Tibial artery (tissue), 4 donors: ENCODE measurements around the gene YWHAG.
"Not testable (repeated sequence)": the region's sequence is repeated elsewhere in the genome, so short reads cannot be mapped to it uniquely, and the experiment has no call there.

Source experiments
- DNase-seq, 2 donors: peaks; one replicate each; pipeline ENCODE4 v3.0.0-alpha.2; 2019
- H3K27ac ChIP-seq, 2 donors: fragments of 200-600 bp; sonication (generic) in 1 of 2; 1 replicate in 1 of 2; 2 replicates in 1 of 2; pipeline ENCODE4 v1.5.1; 2018 to 2019; ENCODE audit warnings: mild to moderate bottlenecking in 1 of 2
- H3K27me3 ChIP-seq, 2 donors: fragments of 200-600 bp; sonication (generic) in 1 of 2; one replicate each; pipeline versions ENCODE4 v1.5.1 to v1.6.0; 2016 to 2019
- H3K36me3 ChIP-seq, 3 donors: fragments of 200-600 bp; sonication (generic) in 2 of 3; one replicate each; pipeline ENCODE4 v1.5.1; 2016 to 2019; ENCODE audit warnings: mild to moderate bottlenecking in 2 of 3
- H3K4me1 ChIP-seq, 4 donors: fragments of 200-600 bp; sonication (generic) in 2 of 4; 1 replicate in 3 of 4; 2 replicates in 1 of 4; pipeline ENCODE4 v1.5.1; 2016 to 2019
- H3K4me3 ChIP-seq, 2 donors: fragments of 200-600 bp; sonication (generic) in 1 of 2; 1 replicate in 1 of 2; 2 replicates in 1 of 2; pipeline ENCODE4 v1.5.1; 2018 to 2019; ENCODE audit warnings: mild to moderate bottlenecking in 2 of 2
- H3K9me3 ChIP-seq, 3 donors: fragments of 200-600 bp; sonication (generic) in 1 of 3; one replicate each; pipeline ENCODE4 v1.5.1; 2016 to 2019
- intact Hi-C: fragments of 100-400 bp; cut with DNase I; formaldehyde crosslinking; loops from one replicate; pipeline ENCODE4 v1.15.0; 2023; ENCODE audit warnings: low total_unique reads
- TF ChIP-seq, protein P1 (sequence below), 2 experiments: fragments of 200-600 bp in 1 of 2; fragments of 450-650 bp in 1 of 2; IDR thresholded peaks; one replicate each; pipeline ENCODE4 v1.5.1; 2017 to 2019; ENCODE audit warnings: antibody characterized with exemption in 2 of 2, mild to moderate bottlenecking in 1 of 2, moderate library complexity in 1 of 2

The YWHAG gene

DNA sequence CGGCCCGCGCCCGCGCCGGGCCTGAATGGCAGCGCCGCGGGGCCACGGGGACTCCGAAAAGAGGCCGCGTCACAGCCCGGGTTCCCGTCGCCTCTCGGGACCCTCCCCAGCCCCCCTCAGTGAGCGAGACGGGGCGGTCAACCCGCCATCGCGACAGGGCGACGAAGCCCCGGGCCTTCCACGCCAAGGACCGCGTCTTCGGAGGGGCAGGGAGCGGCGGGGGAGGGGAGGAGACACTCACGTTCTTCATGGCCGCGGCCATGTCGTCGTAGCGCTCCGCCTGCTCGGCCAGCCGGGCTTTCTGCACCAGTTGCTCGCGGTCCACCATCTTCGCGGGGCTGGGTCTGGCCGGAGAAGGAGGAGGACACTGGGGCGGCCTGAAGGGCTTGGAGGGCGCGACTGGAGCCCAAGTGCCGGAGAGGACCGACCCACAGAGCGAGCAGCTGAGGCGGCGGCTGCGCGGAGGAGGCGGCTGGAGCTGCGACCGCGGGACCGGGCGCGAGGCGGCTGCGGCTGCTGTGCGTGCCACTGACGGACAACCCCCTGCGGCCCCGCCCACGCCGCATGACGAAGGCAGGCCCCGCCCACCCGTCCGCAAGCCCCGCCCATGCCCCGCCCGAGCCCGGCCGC lies at the start of gene YWHAG:
TSS of gene YWHAG (minus strand) at position 511 of the 630 bp plus-strand sequence. CDS start at position 328, 183 bp downstream.
- peak within 1 kb of the TSS; percentile 66 to 87 for H3K4me3 ChIP-seq
- no peaks in the 10 kb centered on the region for H3K9me3 ChIP-seq
- H3K4me1 ChIP-seq, result peaks cover 0 to 46% (median 13%) of the 10 kb centered on the region in 4 donors
- no peaks in the 10 kb centered on the region for H3K27me3 ChIP-seq
- intact Hi-C loops, result loop anchor here (5.0 kb wide), 1 partner anchor 36 kb away; no protein-coding TSS in a partner anchor
- H3K36me3 ChIP-seq, result no peaks in the 10 kb centered on the region
- TF ChIP-seq, protein P1, sequence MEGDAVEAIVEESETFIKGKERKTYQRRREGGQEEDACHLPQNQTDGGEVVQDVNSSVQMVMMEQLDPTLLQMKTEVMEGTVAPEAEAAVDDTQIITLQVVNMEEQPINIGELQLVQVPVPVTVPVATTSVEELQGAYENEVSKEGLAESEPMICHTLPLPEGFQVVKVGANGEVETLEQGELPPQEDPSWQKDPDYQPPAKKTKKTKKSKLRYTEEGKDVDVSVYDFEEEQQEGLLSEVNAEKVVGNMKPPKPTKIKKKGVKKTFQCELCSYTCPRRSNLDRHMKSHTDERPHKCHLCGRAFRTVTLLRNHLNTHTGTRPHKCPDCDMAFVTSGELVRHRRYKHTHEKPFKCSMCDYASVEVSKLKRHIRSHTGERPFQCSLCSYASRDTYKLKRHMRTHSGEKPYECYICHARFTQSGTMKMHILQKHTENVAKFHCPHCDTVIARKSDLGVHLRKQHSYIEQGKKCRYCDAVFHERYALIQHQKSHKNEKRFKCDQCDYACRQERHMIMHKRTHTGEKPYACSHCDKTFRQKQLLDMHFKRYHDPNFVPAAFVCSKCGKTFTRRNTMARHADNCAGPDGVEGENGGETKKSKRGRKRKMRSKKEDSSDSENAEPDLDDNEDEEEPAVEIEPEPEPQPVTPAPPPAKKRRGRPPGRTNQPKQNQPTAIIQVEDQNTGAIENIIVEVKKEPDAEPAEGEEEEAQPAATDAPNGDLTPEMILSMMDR (IDR thresholded peaks at IDR 0.05), result no peak
- peak within 1 kb of the TSS; percentile 92 to 97 for H3K27ac ChIP-seq
- peak; percentile 84 to 94 for DNase-seq

DNA sequence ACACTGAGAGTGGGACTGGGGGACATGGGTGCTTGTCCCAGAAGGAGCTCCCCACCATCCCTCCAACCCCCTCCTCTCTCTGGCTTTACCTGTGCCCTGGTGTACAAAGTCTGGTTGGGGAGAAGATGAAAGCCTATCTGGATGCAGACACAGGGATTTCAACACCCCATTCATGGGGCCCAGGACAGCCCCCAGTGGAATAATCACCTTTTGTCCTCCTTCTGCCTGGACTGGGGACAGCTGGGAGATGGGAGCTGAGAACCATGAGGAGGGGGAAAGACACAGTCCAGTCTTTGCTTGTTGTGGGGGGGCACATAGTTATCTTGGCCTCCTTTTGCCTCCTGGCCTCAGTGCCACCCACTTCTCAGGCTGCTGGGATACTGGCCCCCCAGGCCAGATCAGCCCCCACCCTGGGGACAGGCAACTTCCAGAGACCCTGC lies 49.4 kb upstream of the YWHAG start:
- no peak for DNase-seq
- Histone ChIP-seq H3K9me3 (no peaks in the 10 kb centered on the region), H3K27ac (no peak overlapping the region), H3K4me1 (no peaks in the 10 kb centered on the region), H3K36me3 (no peaks in the 10 kb centered on the region), H3K27me3 (peaks cover 0 to 5% of the 10 kb centered on the region in 2 donors), H3K4me3 (no peak overlapping the region)
- intact Hi-C loops, result no loop called here
- TF ChIP-seq, protein P1 (IDR thresholded peaks at IDR 0.05), result no peak

DNA sequence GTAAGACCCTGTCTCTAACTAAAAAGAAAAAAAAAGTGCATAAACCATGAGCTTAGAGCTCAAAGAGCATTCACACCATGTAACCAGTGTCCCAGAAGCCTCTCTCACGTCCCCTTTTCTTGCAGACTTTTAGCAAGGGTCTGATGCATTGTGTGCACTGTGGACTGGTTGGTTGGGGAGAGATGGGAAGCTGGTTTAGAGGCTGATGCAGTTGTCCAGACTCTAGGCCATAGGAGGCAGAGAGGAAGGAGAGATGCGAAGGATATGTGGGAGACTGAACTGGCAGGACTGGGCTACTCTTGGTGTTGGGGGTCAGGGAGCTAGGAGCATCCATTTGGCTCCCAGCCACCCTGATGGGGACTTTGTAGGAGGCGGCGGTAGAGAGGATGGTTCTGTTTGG lies 48.9 kb upstream of the YWHAG start:
- H3K36me3 ChIP-seq, result no peaks in the 10 kb centered on the region
- H3K9me3 ChIP-seq, result no peaks in the 10 kb centered on the region
- no peak overlapping the region for H3K4me3 ChIP-seq
- peaks cover 0 to 5% of the 10 kb centered on the region in 2 donors for H3K27me3 ChIP-seq
- no peaks in the 10 kb centered on the region for H3K4me1 ChIP-seq
- no peak for DNase-seq
- intact Hi-C loops, result no loop called here
- TF ChIP-seq, protein P1 (IDR thresholded peaks at IDR 0.05), result no peak
- no peak overlapping the region for H3K27ac ChIP-seq

DNA sequence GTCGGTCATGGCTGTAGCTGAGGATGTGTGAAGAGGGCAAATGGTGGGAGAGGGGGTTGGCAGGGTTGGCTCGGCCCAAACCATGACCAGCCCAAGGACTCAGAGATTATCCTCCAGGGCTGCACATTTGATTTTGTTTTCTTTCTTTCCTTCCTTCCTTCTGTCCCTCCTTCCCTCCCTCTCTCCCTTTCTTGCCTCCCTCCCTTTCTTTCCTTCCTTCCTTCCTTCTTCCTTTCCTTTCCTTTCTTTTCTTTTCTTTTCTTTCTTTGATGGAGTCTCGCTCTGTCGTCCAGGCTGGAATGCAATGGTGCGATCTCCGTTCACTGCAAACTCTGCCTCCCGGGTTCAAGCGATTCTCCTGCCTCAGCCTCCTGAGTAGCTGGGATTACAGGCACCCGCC lies 46.9 kb upstream of the YWHAG start:
- DNase-seq, result no peak
- TF ChIP-seq, protein P1 (IDR thresholded peaks at IDR 0.05), result no peak
- Histone ChIP-seq H3K27me3 (peaks cover 0 to 5% of the 10 kb centered on the region in 2 donors), H3K9me3 (no peaks in the 10 kb centered on the region), H3K27ac (no peak overlapping the region), H3K4me3 (no peak overlapping the region), H3K36me3 (no peaks in the 10 kb centered on the region), H3K4me1 (no peaks in the 10 kb centered on the region)
- intact Hi-C loops, result no loop called here

DNA sequence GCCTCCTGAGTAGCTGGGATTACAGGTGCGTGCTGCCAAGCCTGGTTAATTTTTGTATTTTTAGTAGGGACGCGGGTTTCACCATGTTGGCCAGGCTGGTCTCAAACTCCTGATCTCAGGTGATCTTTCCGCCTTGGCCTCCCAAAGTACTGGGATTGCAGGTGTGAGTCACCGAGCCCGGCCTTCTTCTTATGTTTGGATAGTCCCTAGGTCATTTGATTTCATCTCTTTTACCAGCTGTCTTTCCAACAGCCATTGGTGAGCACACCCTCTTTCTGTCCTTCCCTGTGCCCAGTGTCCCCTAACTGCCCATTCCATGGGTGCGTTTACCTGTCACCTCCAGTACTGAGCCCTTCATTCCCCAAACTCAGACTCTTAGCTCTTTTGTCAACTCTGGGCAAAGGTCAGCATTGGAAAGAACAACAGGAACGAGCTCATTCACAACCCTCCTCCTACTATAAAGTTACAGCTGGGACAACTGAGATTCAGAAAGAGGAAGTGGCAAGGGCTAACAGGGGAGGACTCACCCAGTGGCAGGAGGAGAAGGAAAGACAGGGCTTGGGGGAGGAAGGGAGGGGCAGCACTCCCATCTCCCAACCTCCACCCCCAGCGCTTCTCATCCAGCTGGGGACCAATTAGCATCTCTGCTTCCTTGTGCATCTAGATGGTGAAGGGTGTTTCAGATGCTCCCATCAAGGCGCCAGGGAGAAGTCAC lies 45.1 kb upstream of the YWHAG start:
- H3K4me1 ChIP-seq, result no peaks in the 10 kb centered on the region
- no peaks in the 10 kb centered on the region for H3K27me3 ChIP-seq
- H3K36me3 ChIP-seq, result no peaks in the 10 kb centered on the region
- no peaks in the 10 kb centered on the region for H3K9me3 ChIP-seq
- H3K4me3 ChIP-seq, result no peak overlapping the region
- DNase-seq, result peak in 1 of 2 donors; percentile 42
- H3K27ac ChIP-seq, result no peak overlapping the region
- intact Hi-C loops, result no loop called here
- TF ChIP-seq, protein P1 (IDR thresholded peaks at IDR 0.05), result no peak

DNA sequence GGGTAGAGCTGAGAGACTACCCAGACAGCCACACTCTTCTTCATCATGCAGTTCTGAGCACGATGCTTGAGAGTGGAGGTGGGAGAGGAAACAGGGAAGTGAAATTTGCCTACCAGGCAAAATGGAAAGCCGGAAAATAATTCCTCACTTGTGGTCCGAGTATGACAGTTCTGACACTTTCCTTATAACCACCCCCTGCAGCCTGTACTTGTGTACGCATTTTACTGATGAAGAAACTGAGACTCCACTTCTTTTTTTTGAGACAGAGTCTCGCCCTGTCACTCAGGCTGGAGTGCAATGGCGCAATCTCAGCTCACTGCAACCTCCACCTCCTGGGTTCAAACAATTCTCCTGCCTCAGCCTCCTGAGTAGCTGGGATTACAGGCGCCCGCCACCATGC lies 44.3 kb upstream of the YWHAG start:
- H3K27ac ChIP-seq, DNase-seq: not testable (repeated sequence)

More for the DNA sequence above, 44.3 kb upstream of the YWHAG start:
- intact Hi-C loops, H3K36me3 ChIP-seq, H3K27me3 ChIP-seq, H3K4me3 ChIP-seq, H3K9me3 ChIP-seq, H3K4me1 ChIP-seq: not testable (repeated sequence)
